Gastroesophageal sphincter (tissue), 3 donors: ENCODE measurements around the gene CD79B.

Source experiments
- CTCF ChIP-seq, 4 experiments: fragments of 200-600 bp in 2 of 4; fragments of 450-650 bp in 2 of 4; sonication (generic) in 1 of 4; IDR thresholded peaks; one replicate each; pipeline ENCODE4 v1.5.1; 2017 to 2019; ENCODE audit warnings: antibody characterized with exemption in 4 of 4, mild to moderate bottlenecking in 2 of 4, moderate library complexity in 2 of 4
- EP300 ChIP-seq: sonication (generic); formaldehyde crosslinking; IDR thresholded peaks from one replicate; pipeline ENCODE4 v1.6.1; 2017; ENCODE audit warnings: antibody characterized with exemption, mild to moderate bottlenecking
- POLR2A ChIP-seq, 2 donors: fragments of 450-650 bp; IDR thresholded peaks; one replicate each; pipeline ENCODE4 v1.6.1; 2017; ENCODE audit warnings: antibody characterized with exemption in 2 of 2, mild to moderate bottlenecking in 2 of 2, moderate library complexity in 1 of 2
- POLR2AphosphoS5 ChIP-seq: sonication (generic); formaldehyde crosslinking; IDR thresholded peaks from one replicate; pipeline ENCODE4 v1.6.1; 2017; ENCODE audit warnings: antibody characterized with exemption

- TF ChIP-seq CTCF (IDR thresholded peaks at IDR 0.05): peak in 2 of 4 experiments; percentile 90 to 92
- no peak for TF ChIP-seq POLR2A (IDR thresholded peaks at IDR 0.05)
- no peak for TF ChIP-seq EP300
- TF ChIP-seq POLR2AphosphoS5: no peak
Measured at GRCh38 chr17:63919311-63919723, 12.8 kb downstream of the CD79B start.
